Transverse colon (tissue), 4 donors: Measurements from ENCODE around the gene GSTO1.

Source experiments
- CTCF ChIP-seq, 5 experiments: fragments of 200-600 bp in 3 of 5; fragments of 450-650 bp in 2 of 5; sonication (generic) in 3 of 5; IDR thresholded peaks; 1 replicate in 2 of 5; 2 replicates in 3 of 5; pipeline ENCODE4 v1.5.1; 2016 to 2017; ENCODE audit warnings: antibody characterized with exemption in 5 of 5, inconsistent platforms in 3 of 5, mild to moderate bottlenecking in 2 of 5, moderate library complexity in 1 of 5
- POLR2A ChIP-seq: fragments of 450-650 bp; IDR thresholded peaks from one replicate; pipeline ENCODE4 v1.6.1; 2016; ENCODE audit warnings: antibody characterized with exemption, mild to moderate bottlenecking, moderate library complexity
- POLR2AphosphoS5 ChIP-seq, 3 donors: sonication (generic); formaldehyde crosslinking; IDR thresholded peaks; one replicate each; pipeline ENCODE4 v1.6.1; 2016; ENCODE audit warnings: antibody characterized with exemption in 3 of 3

DNA sequence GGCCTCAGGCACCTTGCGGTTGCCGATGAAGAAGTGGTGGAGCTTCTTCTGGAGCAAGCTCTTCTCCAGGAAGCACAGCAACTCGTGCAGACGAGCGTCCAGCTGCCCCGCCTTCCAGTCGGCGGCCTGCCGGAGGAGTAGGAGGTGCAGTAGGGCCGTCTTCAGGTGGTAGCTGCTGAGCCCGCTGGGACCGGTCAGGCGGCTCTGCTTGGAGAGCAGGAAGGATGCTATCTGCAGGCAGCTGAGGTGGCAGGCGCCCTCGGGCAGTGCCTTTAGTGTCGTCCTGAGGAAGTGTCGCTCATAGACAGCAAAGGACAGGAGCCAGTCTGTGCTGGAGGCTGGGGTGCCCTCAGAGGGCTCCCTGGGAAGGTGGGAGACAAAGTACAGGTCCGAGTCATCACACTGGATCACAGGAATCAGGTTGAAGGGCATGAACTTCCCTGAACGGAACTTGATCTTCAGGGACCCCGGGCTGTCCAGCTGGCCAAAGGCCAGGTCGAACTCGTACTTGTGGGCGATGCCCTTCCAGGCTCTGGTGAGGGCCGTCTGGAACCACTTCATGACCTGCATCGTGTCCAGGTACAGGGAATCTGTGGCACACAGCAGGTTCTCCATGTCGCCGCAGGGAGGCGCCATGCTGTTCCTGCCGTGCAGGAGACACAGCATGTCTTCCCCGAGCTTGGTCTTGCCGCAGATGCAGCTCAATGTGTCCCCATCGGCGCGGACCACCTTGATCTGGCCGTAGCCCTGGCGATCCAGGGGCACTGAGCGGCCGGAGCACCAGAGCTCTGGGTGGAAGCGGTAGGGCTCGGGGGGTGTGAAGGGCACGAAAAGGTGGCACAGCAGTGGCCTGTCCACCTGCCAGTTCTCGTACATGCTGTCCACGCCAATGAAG is 60.1 kb downstream of the GSTO1 start:
- TF ChIP-seq CTCF (IDR thresholded peaks at IDR 0.05) = no peak
- no peak for TF ChIP-seq POLR2A
- no peak for TF ChIP-seq POLR2AphosphoS5 (IDR thresholded peaks at IDR 0.05)
